ENCODE measurements around the gene EPHA8. TPM values are rescaled to one million over a fixed set of nuclear protein-coding genes. Genes with fewer than 3 reads are reported as not detected.

Gene EPHA8
- total RNA-seq, 1 donor from 2014 or later, result 0.23 TPM

GRCh38 chr1:22609291-22609690, 46.0 kb downstream of the EPHA8 start:
- no peak for FAIRE-seq

GRCh38 chr1:22611530-22611947, 48.2 kb downstream of the EPHA8 start:
- Mint-ChIP-seq H3K9me3 (ENCODE audit: unreplicated experiment) (peaks cover 2% of the 10 kb centered on the region), H3K27me3 (ENCODE audit: low read depth, unreplicated experiment) (peaks cover 85% of the 10 kb centered on the region), H3K36me3 (ENCODE audit: low read depth, unreplicated experiment) (no peaks in the 10 kb centered on the region), H3K4me3 (ENCODE audit: unreplicated experiment) (no peak overlapping the region), H3K4me1 (ENCODE audit: low read depth, unreplicated experiment) (no peaks in the 10 kb centered on the region), H3K27ac (ENCODE audit: unreplicated experiment) (no peak overlapping the region)
- no peaks in the 10 kb centered on the region for H3K4me1 ChIP-seq (ENCODE audit: insufficient read depth, low read length)
- no peak for FAIRE-seq
- no peaks in the 10 kb centered on the region for H3K36me3 ChIP-seq (ENCODE audit: insufficient read depth, low read length)
- H3K27me3 ChIP-seq (ENCODE audit: insufficient read depth, low read length), result peaks cover 30% of the 10 kb centered on the region
- TF ChIP-seq CTCF (IDR thresholded peaks at IDR 0.05; ENCODE audit: insufficient read depth, low read depth, low read length) (no peak), EZH2 (IDR thresholded peaks at IDR 0.05; ENCODE audit: insufficient read depth, low read length) (no peak)
- peaks cover 4% of the 10 kb centered on the region for H4K20me1 ChIP-seq (ENCODE audit: insufficient read depth, low read length)
- H3K27ac ChIP-seq (ENCODE audit: low read depth, low read length), result no peak overlapping the region
- no peaks in the 10 kb centered on the region for H3K9me3 ChIP-seq (ENCODE audit: insufficient read depth, low read depth, low read length)
- peak; percentile 37 for DNase-seq (ENCODE audit: low read depth)
- H3K4me3 ChIP-seq (ENCODE audit: insufficient read depth, low read depth, low read length), result no peak overlapping the region
- H3K79me2 ChIP-seq (ENCODE audit: insufficient read depth, low read length), result no peaks in the 10 kb centered on the region
- no peak overlapping the region for H2AFZ ChIP-seq (ENCODE audit: low read depth, low read length)
- no peak overlapping the region for H3K9ac ChIP-seq (ENCODE audit: low read length)
- no peak overlapping the region for H3K4me2 ChIP-seq (ENCODE audit: low read length)

More at GRCh38 chr1:22609291-22609690, 46.0 kb downstream of the EPHA8 start:
- Histone ChIP-seq H3K9ac (ENCODE audit: low read length) (no peak overlapping the region), H3K79me2 (ENCODE audit: insufficient read depth, low read length) (no peaks in the 10 kb centered on the region), H4K20me1 (ENCODE audit: insufficient read depth, low read length) (peaks cover 4% of the 10 kb centered on the region), H2AFZ (ENCODE audit: low read depth, low read length) (no peak overlapping the region), H3K36me3 (ENCODE audit: insufficient read depth, low read length) (no peaks in the 10 kb centered on the region), H3K9me3 (ENCODE audit: insufficient read depth, low read depth, low read length) (no peaks in the 10 kb centered on the region), H3K4me2 (ENCODE audit: low read length) (no peak overlapping the region), H3K27ac (ENCODE audit: low read depth, low read length) (no peak overlapping the region), H3K4me1 (ENCODE audit: insufficient read depth, low read length) (no peaks in the 10 kb centered on the region), H3K4me3 (ENCODE audit: insufficient read depth, low read depth, low read length) (no peak overlapping the region), H3K27me3 (ENCODE audit: insufficient read depth, low read length) (peaks cover 25% of the 10 kb centered on the region)
- Mint-ChIP-seq H3K4me1 (ENCODE audit: low read depth, unreplicated experiment) (no peaks in the 10 kb centered on the region), H3K27ac (ENCODE audit: unreplicated experiment) (no peak overlapping the region), H3K9me3 (ENCODE audit: unreplicated experiment) (peaks cover 2% of the 10 kb centered on the region), H3K36me3 (ENCODE audit: low read depth, unreplicated experiment) (no peaks in the 10 kb centered on the region), H3K4me3 (ENCODE audit: unreplicated experiment) (no peak overlapping the region), H3K27me3 (ENCODE audit: low read depth, unreplicated experiment) (peaks cover 85% of the 10 kb centered on the region)
- no peak for DNase-seq (ENCODE audit: low read depth)
- no peak for TF ChIP-seq CTCF (IDR thresholded peaks at IDR 0.05; ENCODE audit: insufficient read depth, low read depth, low read length)
- TF ChIP-seq EZH2 (IDR thresholded peaks at IDR 0.05; ENCODE audit: insufficient read depth, low read length), result no peak

GRCh38 chr1:22612671-22613571, 49.6 kb downstream of the EPHA8 start:
- H3K79me2 ChIP-seq (ENCODE audit: insufficient read depth, low read length), result no peaks in the 10 kb centered on the region
- no peak overlapping the region for H3K4me2 ChIP-seq (ENCODE audit: low read length)
- H3K36me3 ChIP-seq (ENCODE audit: insufficient read depth, low read length), result no peaks in the 10 kb centered on the region
- no peak overlapping the region for H3K27ac ChIP-seq (ENCODE audit: low read depth, low read length)
- no peaks in the 10 kb centered on the region for H3K36me3 Mint-ChIP-seq (ENCODE audit: low read depth, unreplicated experiment)
- no peaks in the 10 kb centered on the region for H3K9me3 ChIP-seq (ENCODE audit: insufficient read depth, low read depth, low read length)
- no peak overlapping the region for H2AFZ ChIP-seq (ENCODE audit: low read depth, low read length)
- DNase-seq (ENCODE audit: low read depth) (no peak), FAIRE-seq (no peak)
- no peak overlapping the region for H3K4me3 Mint-ChIP-seq (ENCODE audit: unreplicated experiment)
- peaks cover 2% of the 10 kb centered on the region for H3K9me3 Mint-ChIP-seq (ENCODE audit: unreplicated experiment)
- H3K27me3 Mint-ChIP-seq (ENCODE audit: low read depth, unreplicated experiment), result peaks cover 86% of the 10 kb centered on the region
- no peak overlapping the region for H3K9ac ChIP-seq (ENCODE audit: low read length)
- peaks cover 41% of the 10 kb centered on the region for H3K27me3 ChIP-seq (ENCODE audit: insufficient read depth, low read length)
- TF ChIP-seq EZH2 (IDR thresholded peaks at IDR 0.05; ENCODE audit: insufficient read depth, low read length), result no peak
- no peak for TF ChIP-seq CTCF (IDR thresholded peaks at IDR 0.05; ENCODE audit: insufficient read depth, low read depth, low read length)
- no peak overlapping the region for H3K27ac Mint-ChIP-seq (ENCODE audit: unreplicated experiment)
- H3K4me1 Mint-ChIP-seq (ENCODE audit: low read depth, unreplicated experiment), result no peaks in the 10 kb centered on the region
- no peaks in the 10 kb centered on the region for H3K4me1 ChIP-seq (ENCODE audit: insufficient read depth, low read length)
- peaks cover 1% of the 10 kb centered on the region for H4K20me1 ChIP-seq (ENCODE audit: insufficient read depth, low read length)
- no peak overlapping the region for H3K4me3 ChIP-seq (ENCODE audit: insufficient read depth, low read depth, low read length)

Measured in astrocyte (in vitro differentiated cells and primary cell).